Tibial artery (tissue), 4 donors: Measurements from ENCODE around the gene VPS8.

Source experiments
- DNase-seq, 2 donors: peaks; one replicate each; pipeline ENCODE4 v3.0.0-alpha.2; 2019
- H3K27ac ChIP-seq, 2 donors: fragments of 200-600 bp; sonication (generic) in 1 of 2; 1 replicate in 1 of 2; 2 replicates in 1 of 2; pipeline ENCODE4 v1.5.1; 2018 to 2019; ENCODE audit warnings: mild to moderate bottlenecking in 1 of 2
- H3K27me3 ChIP-seq, 2 donors: fragments of 200-600 bp; sonication (generic) in 1 of 2; one replicate each; pipeline versions ENCODE4 v1.5.1 to v1.6.0; 2016 to 2019
- H3K36me3 ChIP-seq, 3 donors: fragments of 200-600 bp; sonication (generic) in 2 of 3; one replicate each; pipeline ENCODE4 v1.5.1; 2016 to 2019; ENCODE audit warnings: mild to moderate bottlenecking in 2 of 3
- H3K4me1 ChIP-seq, 4 donors: fragments of 200-600 bp; sonication (generic) in 2 of 4; 1 replicate in 3 of 4; 2 replicates in 1 of 4; pipeline ENCODE4 v1.5.1; 2016 to 2019
- H3K4me3 ChIP-seq, 2 donors: fragments of 200-600 bp; sonication (generic) in 1 of 2; 1 replicate in 1 of 2; 2 replicates in 1 of 2; pipeline ENCODE4 v1.5.1; 2018 to 2019; ENCODE audit warnings: mild to moderate bottlenecking in 2 of 2
- H3K9me3 ChIP-seq, 3 donors: fragments of 200-600 bp; sonication (generic) in 1 of 3; one replicate each; pipeline ENCODE4 v1.5.1; 2016 to 2019
- intact Hi-C: fragments of 100-400 bp; cut with DNase I; formaldehyde crosslinking; loops from one replicate; pipeline ENCODE4 v1.15.0; 2023; ENCODE audit warnings: low total_unique reads
- TF ChIP-seq, protein P1 (sequence below), 2 experiments: fragments of 200-600 bp in 1 of 2; fragments of 450-650 bp in 1 of 2; IDR thresholded peaks; one replicate each; pipeline ENCODE4 v1.5.1; 2017 to 2019; ENCODE audit warnings: antibody characterized with exemption in 2 of 2, mild to moderate bottlenecking in 1 of 2, moderate library complexity in 1 of 2

The VPS8 gene

DNA sequence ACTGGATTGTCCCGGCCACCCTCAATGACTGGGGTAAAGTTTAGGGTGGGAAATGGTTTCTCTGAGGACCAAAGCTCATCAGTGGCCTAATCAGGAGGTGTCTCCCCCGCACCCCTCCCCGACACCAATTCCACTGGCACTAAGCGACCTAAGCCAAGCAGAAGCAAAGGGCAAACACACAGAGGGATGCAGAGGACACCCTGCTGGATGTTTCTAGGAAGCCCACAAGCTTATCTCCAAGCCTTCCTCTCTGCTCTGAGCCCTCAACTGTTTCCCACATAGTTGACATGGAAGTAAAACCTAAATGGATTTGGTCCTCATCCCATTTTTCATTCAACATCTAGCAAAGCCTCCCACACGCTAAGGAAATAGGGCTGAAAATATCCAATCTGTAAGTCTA lies 272.4 kb downstream of the VPS8 start:
- Histone ChIP-seq H3K27me3 (no peaks in the 10 kb centered on the region), H3K9me3 (no peaks in the 10 kb centered on the region), H3K36me3 (peaks cover 0 to 30% (median 19%) of the 10 kb centered on the region in 3 donors), H3K4me3 (no peak overlapping the region), H3K4me1 (peaks cover 0 to 9% (median 5%) of the 10 kb centered on the region in 4 donors), H3K27ac (no peak overlapping the region)
- DNase-seq: no peak
- TF ChIP-seq, protein P1, sequence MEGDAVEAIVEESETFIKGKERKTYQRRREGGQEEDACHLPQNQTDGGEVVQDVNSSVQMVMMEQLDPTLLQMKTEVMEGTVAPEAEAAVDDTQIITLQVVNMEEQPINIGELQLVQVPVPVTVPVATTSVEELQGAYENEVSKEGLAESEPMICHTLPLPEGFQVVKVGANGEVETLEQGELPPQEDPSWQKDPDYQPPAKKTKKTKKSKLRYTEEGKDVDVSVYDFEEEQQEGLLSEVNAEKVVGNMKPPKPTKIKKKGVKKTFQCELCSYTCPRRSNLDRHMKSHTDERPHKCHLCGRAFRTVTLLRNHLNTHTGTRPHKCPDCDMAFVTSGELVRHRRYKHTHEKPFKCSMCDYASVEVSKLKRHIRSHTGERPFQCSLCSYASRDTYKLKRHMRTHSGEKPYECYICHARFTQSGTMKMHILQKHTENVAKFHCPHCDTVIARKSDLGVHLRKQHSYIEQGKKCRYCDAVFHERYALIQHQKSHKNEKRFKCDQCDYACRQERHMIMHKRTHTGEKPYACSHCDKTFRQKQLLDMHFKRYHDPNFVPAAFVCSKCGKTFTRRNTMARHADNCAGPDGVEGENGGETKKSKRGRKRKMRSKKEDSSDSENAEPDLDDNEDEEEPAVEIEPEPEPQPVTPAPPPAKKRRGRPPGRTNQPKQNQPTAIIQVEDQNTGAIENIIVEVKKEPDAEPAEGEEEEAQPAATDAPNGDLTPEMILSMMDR (IDR thresholded peaks at IDR 0.05): no peak
- intact Hi-C loops: no loop called here

DNA sequence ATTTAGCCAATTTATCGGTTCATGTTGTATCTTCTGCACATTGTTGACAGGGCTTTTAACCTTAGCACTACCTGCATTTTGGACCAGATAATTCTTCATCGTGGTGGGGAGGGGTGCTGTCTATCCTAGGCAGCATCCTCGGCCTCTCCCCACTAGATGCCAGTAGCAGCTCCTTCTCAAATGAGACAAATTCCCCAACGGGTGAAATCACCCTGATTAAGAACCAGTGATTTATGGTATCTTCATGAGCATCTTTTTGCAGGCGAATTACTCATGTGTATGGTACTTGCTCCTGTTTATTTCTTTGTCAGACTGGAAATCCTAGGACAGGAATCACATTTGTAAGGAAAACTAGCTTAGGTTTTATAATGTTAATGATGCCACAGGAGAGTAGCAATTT lies 272.9 kb downstream of the VPS8 start:
- Histone ChIP-seq H3K36me3 (peaks cover 0 to 30% (median 19%) of the 10 kb centered on the region in 3 donors), H3K27ac (no peak overlapping the region), H3K27me3 (no peaks in the 10 kb centered on the region), H3K4me1 (peaks cover 0 to 4% (median 3%) of the 10 kb centered on the region in 4 donors), H3K4me3 (no peak overlapping the region), H3K9me3 (no peaks in the 10 kb centered on the region)
- intact Hi-C loops: no loop called here
- DNase-seq: no peak
- TF ChIP-seq, protein P1 (IDR thresholded peaks at IDR 0.05): no peak

DNA sequence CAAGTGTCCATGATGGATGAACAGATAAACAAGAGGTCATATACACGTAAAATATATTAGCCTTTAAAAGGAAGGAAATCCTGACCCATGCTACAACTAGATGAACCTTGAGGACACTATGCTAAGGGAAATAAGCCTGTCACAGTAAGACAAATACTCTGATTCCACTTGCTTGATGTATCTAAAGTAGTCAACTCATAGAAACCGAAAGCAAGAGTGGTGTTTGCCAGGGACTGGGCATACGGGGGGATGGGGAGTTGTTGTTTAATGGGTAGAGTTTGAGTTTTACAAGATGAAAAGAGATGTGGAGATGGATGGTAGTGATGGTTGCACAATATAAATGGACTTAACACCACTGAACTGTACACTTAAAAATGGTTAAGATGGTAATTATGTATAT lies 275.5 kb downstream of the VPS8 start:
- Histone ChIP-seq H3K36me3 (peaks cover 0 to 10% (median 7%) of the 10 kb centered on the region in 3 donors), H3K27ac (no peak overlapping the region), H3K4me3 (no peak overlapping the region), H3K4me1 (no peaks in the 10 kb centered on the region), H3K9me3 (no peaks in the 10 kb centered on the region), H3K27me3 (no peaks in the 10 kb centered on the region)
- intact Hi-C loops: no loop called here
- no peak for DNase-seq
- TF ChIP-seq, protein P1 (IDR thresholded peaks at IDR 0.05): no peak

DNA sequence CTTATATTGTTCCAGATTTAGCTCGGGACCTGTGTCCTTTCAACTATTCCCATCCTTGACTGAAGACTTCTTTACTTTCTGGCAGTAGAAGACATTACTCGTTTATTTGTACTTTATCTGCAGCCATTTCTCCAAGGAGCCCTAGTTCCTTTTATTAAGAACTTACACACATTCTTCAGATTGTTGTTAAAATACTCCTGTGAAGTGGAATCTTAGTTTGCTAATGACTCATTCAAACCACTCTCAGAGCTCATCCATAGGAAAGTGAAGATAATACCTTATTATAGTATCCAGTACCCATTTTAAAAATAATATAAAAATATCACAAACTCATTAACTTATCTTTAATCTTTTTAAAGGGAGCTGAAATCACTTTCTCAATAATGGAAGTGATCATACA lies 277.4 kb downstream of the VPS8 start:
- Histone ChIP-seq H3K4me1 (no peaks in the 10 kb centered on the region), H3K27me3 (no peaks in the 10 kb centered on the region), H3K9me3 (no peaks in the 10 kb centered on the region), H3K27ac (no peak overlapping the region), H3K4me3 (no peak overlapping the region), H3K36me3 (no peaks in the 10 kb centered on the region)
- intact Hi-C loops: no loop called here
- DNase-seq: no peak
- TF ChIP-seq, protein P1 (IDR thresholded peaks at IDR 0.05): no peak

DNA sequence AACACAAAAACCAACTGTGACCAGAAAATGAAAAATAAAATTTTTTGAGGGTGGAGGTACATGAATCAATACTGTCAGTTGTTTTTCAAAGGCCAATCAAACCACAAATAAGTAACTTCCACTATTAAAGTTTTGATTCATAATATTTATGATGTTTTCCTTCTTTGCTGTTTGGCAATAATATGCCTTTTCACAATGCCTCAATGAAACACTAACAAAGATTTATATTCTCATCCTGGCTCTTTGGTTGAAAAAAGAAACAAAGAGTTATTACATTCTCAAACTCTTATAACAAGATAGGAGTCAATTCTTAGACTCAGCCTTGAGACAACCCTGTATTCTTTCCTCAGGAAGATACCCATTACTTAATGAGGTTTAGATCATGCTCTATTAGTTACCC lies 277.8 kb downstream of the VPS8 start:
- no peaks in the 10 kb centered on the region for H3K4me1 ChIP-seq
- intact Hi-C loops: no loop called here
- TF ChIP-seq, protein P1 (IDR thresholded peaks at IDR 0.05): no peak
- H3K36me3 ChIP-seq: no peaks in the 10 kb centered on the region
- no peaks in the 10 kb centered on the region for H3K9me3 ChIP-seq
- H3K27ac ChIP-seq: no peak overlapping the region
- H3K27me3 ChIP-seq: no peaks in the 10 kb centered on the region
- DNase-seq: no peak
- no peak overlapping the region for H3K4me3 ChIP-seq

DNA sequence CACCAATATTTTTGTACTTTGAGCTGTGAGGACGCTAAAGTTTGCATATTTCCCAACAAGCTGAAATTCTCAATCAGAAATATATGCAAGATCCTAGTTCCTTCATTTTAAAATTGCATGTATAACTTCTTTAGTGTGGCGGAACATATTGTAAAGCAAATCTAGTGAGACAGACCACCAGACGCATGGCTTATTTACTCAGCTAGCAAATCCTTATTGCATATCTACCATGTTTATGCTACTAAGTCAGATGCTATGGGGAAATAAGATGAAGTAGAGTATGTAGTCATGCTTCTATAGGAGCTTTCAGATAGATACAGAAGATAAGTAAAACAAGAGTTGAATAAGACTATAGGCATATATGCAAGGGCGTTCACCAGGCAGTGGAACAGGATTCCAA lies 278.8 kb downstream of the VPS8 start:
- TF ChIP-seq, protein P1 (IDR thresholded peaks at IDR 0.05): no peak
- no peaks in the 10 kb centered on the region for H3K4me1 ChIP-seq
- intact Hi-C loops: no loop called here

More for the DNA sequence above, 278.8 kb downstream of the VPS8 start:
- H3K27ac ChIP-seq: no peak overlapping the region
- no peaks in the 10 kb centered on the region for H3K27me3 ChIP-seq
- no peaks in the 10 kb centered on the region for H3K9me3 ChIP-seq
- no peak overlapping the region for H3K4me3 ChIP-seq
- DNase-seq: no peak
- no peaks in the 10 kb centered on the region for H3K36me3 ChIP-seq
